Measurements from ENCODE around the gene ZNF804A. TPM values are rescaled to one million over a fixed set of nuclear protein-coding genes. Genes with fewer than 3 reads are reported as not detected.

ZNF804A gene
- total and polyA plus RNA-seq, 4 donors: 0.17 to 0.52 (median 0.26) TPM

DNA sequence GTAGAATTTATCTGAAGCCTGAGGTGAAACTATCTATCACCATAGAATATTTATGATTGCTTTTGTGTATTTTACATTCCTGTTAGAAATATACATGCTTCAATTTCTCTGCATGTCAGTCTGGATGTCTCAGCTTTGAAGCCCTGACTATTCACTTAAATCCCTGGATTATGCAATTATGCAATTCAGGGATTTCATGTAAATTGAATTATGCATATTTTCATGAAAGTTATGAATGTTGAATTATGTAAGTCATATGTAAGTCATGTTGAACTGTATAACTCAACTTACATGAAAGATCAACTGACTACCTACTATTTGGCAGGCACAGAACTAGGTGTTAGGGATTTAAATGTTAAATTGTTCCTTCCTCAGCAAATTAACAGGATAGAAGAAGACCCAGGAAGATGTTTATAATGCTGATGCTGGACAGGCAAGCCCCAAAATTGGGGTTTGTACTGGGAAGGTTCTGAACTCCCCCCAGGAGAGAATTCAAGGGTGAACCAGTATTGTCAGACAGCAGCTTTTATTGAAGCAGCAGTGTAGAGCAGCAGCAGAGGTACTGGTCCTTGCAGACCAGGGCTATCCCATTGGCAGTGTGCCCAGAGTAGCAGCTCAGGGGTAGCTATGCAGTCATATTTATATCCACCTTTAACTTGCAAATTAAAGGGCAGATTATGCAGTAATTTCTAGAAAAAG lies 236.5 kb downstream of the ZNF804A start:
- DNase-seq (peak in 1 of 3 donors; percentile 7), ATAC-seq (ENCODE audit: insufficient read depth, low FRiP score) (no peak)
- H3K27ac ChIP-seq (ENCODE audit: low read depth in 1 of 2, low read length in 1 of 2): no peak overlapping the region
- H3K36me3 ChIP-seq (ENCODE audit: control insufficient read depth in 4 of 4, insufficient read depth in 4 of 4, low read length in 4 of 4): no peaks in the 10 kb centered on the region
- TF ChIP-seq, protein P1, sequence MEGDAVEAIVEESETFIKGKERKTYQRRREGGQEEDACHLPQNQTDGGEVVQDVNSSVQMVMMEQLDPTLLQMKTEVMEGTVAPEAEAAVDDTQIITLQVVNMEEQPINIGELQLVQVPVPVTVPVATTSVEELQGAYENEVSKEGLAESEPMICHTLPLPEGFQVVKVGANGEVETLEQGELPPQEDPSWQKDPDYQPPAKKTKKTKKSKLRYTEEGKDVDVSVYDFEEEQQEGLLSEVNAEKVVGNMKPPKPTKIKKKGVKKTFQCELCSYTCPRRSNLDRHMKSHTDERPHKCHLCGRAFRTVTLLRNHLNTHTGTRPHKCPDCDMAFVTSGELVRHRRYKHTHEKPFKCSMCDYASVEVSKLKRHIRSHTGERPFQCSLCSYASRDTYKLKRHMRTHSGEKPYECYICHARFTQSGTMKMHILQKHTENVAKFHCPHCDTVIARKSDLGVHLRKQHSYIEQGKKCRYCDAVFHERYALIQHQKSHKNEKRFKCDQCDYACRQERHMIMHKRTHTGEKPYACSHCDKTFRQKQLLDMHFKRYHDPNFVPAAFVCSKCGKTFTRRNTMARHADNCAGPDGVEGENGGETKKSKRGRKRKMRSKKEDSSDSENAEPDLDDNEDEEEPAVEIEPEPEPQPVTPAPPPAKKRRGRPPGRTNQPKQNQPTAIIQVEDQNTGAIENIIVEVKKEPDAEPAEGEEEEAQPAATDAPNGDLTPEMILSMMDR (IDR thresholded peaks at IDR 0.05; ENCODE audit: control extremely low read depth, extremely low read depth): no peak
- no peak overlapping the region for H3K9ac ChIP-seq (ENCODE audit: insufficient read depth in 1 of 2, low read length in 2 of 2)
- H3K4me3 ChIP-seq: no peak overlapping the region
- no peaks in the 10 kb centered on the region for H3K4me1 ChIP-seq (ENCODE audit: control insufficient read depth in 5 of 5, insufficient read depth in 5 of 5, low read length in 5 of 5)
- H3K27me3 ChIP-seq (ENCODE audit: control insufficient read depth in 3 of 3, insufficient read depth in 3 of 3, low read length in 2 of 3): no peaks in the 10 kb centered on the region
- no peaks in the 10 kb centered on the region for H3K9me3 ChIP-seq (ENCODE audit: control insufficient read depth in 4 of 4, insufficient read depth in 3 of 4, low read length in 3 of 4)

DNA sequence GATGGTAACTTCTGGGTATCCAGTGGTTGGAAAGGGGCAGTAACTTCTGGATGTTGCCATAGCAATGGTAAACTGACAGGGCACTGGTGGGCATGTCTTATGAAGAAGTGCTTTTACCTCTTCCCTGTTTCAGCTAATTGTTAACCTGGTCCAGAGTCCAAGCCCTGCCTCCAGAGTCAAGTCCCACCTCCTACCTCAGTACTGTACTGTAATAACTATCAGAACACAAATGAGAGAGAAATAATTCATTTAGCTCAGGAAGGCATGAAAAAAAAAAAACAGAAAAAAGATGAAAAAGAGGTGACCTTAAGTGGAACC lies 237.0 kb downstream of the ZNF804A start:
- H3K9me3 ChIP-seq (ENCODE audit: control insufficient read depth in 4 of 4, insufficient read depth in 3 of 4, low read length in 3 of 4): no peaks in the 10 kb centered on the region
- ATAC-seq (ENCODE audit: insufficient read depth, low FRiP score) (no peak), DNase-seq (no peak)
- no peak overlapping the region for H3K9ac ChIP-seq (ENCODE audit: insufficient read depth in 1 of 2, low read length in 2 of 2)
- no peaks in the 10 kb centered on the region for H3K4me1 ChIP-seq (ENCODE audit: control insufficient read depth in 5 of 5, insufficient read depth in 5 of 5, low read length in 5 of 5)
- H3K36me3 ChIP-seq (ENCODE audit: control insufficient read depth in 4 of 4, insufficient read depth in 4 of 4, low read length in 4 of 4): no peaks in the 10 kb centered on the region
- no peaks in the 10 kb centered on the region for H3K27me3 ChIP-seq (ENCODE audit: control insufficient read depth in 3 of 3, insufficient read depth in 3 of 3, low read length in 2 of 3)
- H3K4me3 ChIP-seq: no peak overlapping the region
- TF ChIP-seq, protein P1 (IDR thresholded peaks at IDR 0.05; ENCODE audit: control extremely low read depth, extremely low read depth): no peak
- no peak overlapping the region for H3K27ac ChIP-seq (ENCODE audit: low read depth in 1 of 2, low read length in 1 of 2)

DNA sequence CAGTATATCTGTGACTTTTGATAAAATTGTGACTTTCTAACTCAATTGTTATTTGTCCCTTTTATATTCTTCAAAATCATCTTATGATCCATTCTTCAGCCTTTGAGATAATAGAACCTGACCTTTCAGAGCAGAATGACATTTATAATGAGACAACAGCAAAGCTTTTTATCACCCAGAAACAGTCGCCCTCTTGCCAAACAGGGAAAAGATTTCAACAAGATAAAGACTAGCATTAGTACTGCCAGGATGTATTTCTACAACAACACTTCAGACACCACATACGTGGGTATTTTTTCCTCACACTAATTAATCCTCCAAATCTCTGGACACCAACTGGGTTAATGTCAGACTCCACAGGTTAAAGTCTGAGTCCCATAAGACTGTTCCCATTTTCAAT lies 249.0 kb downstream of the ZNF804A start:
- Histone ChIP-seq H3K9me3 (ENCODE audit: control insufficient read depth in 4 of 4, insufficient read depth in 3 of 4, low read length in 3 of 4) (peaks cover 0 to 2% (median 0%) of the 10 kb centered on the region in 4 donors), H3K4me1 (ENCODE audit: control insufficient read depth in 5 of 5, insufficient read depth in 5 of 5, low read length in 5 of 5) (no peaks in the 10 kb centered on the region), H3K36me3 (ENCODE audit: control insufficient read depth in 4 of 4, insufficient read depth in 4 of 4, low read length in 4 of 4) (no peaks in the 10 kb centered on the region), H3K27me3 (ENCODE audit: control insufficient read depth in 3 of 3, insufficient read depth in 3 of 3, low read length in 2 of 3) (no peaks in the 10 kb centered on the region), H3K4me3 (no peak overlapping the region), H3K9ac (ENCODE audit: insufficient read depth in 1 of 2, low read length in 2 of 2) (no peak overlapping the region), H3K27ac (ENCODE audit: low read depth in 1 of 2, low read length in 1 of 2) (no peak overlapping the region)
- ATAC-seq (ENCODE audit: insufficient read depth, low FRiP score) (no peak), DNase-seq (no peak)
- 44 to 68% methylated on average over 2 of the region's 2 CpGs for WGBS, 2 donors
- TF ChIP-seq, protein P1 (IDR thresholded peaks at IDR 0.05; ENCODE audit: control extremely low read depth, extremely low read depth): no peak

DNA sequence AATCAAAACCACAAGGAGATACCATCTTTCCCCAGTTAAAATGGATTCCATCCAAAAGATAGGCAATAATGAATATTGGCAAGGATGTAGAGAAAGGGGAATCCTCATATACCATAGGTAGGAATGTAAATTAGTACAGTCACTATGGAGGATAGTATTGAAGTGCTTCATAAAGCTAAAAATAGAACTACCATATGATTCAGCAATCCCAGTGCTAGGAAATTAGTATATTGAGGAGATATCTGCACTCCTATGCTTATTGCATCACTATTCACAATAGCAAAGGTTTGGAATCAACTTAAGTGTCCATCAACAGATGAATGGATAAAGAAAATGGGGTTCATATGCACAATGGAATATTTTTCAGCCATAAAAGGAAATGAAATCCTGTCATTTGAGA lies 251.2 kb downstream of the ZNF804A start:
- H3K27ac ChIP-seq (ENCODE audit: low read depth in 1 of 2, low read length in 1 of 2): no peak overlapping the region
- H3K9ac ChIP-seq (ENCODE audit: insufficient read depth in 1 of 2, low read length in 2 of 2): no peak overlapping the region
- peaks cover 0 to 2% (median 0%) of the 10 kb centered on the region in 4 donors for H3K9me3 ChIP-seq (ENCODE audit: control insufficient read depth in 4 of 4, insufficient read depth in 3 of 4, low read length in 3 of 4)
- H3K4me3 ChIP-seq: no peak overlapping the region
- no peaks in the 10 kb centered on the region for H3K4me1 ChIP-seq (ENCODE audit: control insufficient read depth in 5 of 5, insufficient read depth in 5 of 5, low read length in 5 of 5)
- no peaks in the 10 kb centered on the region for H3K27me3 ChIP-seq (ENCODE audit: control insufficient read depth in 3 of 3, insufficient read depth in 3 of 3, low read length in 2 of 3)
- no peak for ATAC-seq (ENCODE audit: insufficient read depth, low FRiP score)
- TF ChIP-seq, protein P1 (IDR thresholded peaks at IDR 0.05; ENCODE audit: control extremely low read depth, extremely low read depth): no peak
- DNase-seq: no peak
- H3K36me3 ChIP-seq (ENCODE audit: control insufficient read depth in 4 of 4, insufficient read depth in 4 of 4, low read length in 4 of 4): no peaks in the 10 kb centered on the region

Measured in lung (tissue), 12 donors.